ENCODE results near the gene RFC3. TPM values are rescaled to one million over a fixed set of nuclear protein-coding genes. Genes with fewer than 3 reads are reported as not detected.

The RFC3 gene
- total and polyA plus RNA-seq, 2 of the 13 experiments (the other 11 are each of a cell fraction or from before 2014, with no cell fraction given): 16.0 to 55.7 TPM

- no peak for TF ChIP-seq SKIL (CRISPR knock-in tag; IDR thresholded peaks at IDR 0.05; ENCODE audit: borderline replicate concordance)
- peak; percentile 91 for TF ChIP-seq PPARG (CRISPR knock-in tag; conservative IDR thresholded peaks at IDR 0.05)
- TF ChIP-seq FIP1L1 (IDR thresholded peaks at IDR 0.05; ENCODE audit: borderline replicate concordance, insufficient read depth, low read depth, low read length): no peak
- TF ChIP-seq POLR2A (IDR thresholded peaks at IDR 0.05; ENCODE audit: insufficient read depth in 1 of 2, low read depth in 2 of 2, low read length in 2 of 2): no peak
- TF ChIP-seq ZFY (CRISPR knock-in tag; IDR thresholded peaks at IDR 0.05): no peak
- no peak for TF ChIP-seq MLX (CRISPR knock-in tag; IDR thresholded peaks at IDR 0.05)
- no peak for TF ChIP-seq ZNF280B (CRISPR knock-in tag; IDR thresholded peaks at IDR 0.05; ENCODE audit: borderline replicate concordance)
- TF ChIP-seq TCF12 (IDR thresholded peaks at IDR 0.05): no peak
- no peak for TF ChIP-seq TCF12 (CRISPR knock-in tag; IDR thresholded peaks at IDR 0.05)
- no peak for TF ChIP-seq ZNF441 (CRISPR knock-in tag; IDR thresholded peaks at IDR 0.05; ENCODE audit: borderline replicate concordance)
- no peak for TF ChIP-seq ZNF337 (CRISPR knock-in tag; IDR thresholded peaks at IDR 0.05; ENCODE audit: borderline replicate concordance, low read depth)
- no peak for TF ChIP-seq ZNF878 (CRISPR knock-in tag; IDR thresholded peaks at IDR 0.05)
- no peak for TF ChIP-seq ZNF775 (CRISPR knock-in tag; IDR thresholded peaks at IDR 0.05; ENCODE audit: borderline replicate concordance)
- no peak for TF ChIP-seq ZNF343 (CRISPR knock-in tag; IDR thresholded peaks at IDR 0.05)
- TF ChIP-seq TGIF2 (CRISPR knock-in tag; IDR thresholded peaks at IDR 0.05): no peak
- TF ChIP-seq ZNF414 (CRISPR knock-in tag; IDR thresholded peaks at IDR 0.05): no peak
- no peak for TF ChIP-seq NKX3-1 (CRISPR knock-in tag; IDR thresholded peaks at IDR 0.05)
- TF ChIP-seq CENPBD1 (CRISPR knock-in tag; IDR thresholded peaks at IDR 0.05; ENCODE audit: borderline replicate concordance, low read depth): no peak
- no peak for TF ChIP-seq ZNF207 (IDR thresholded peaks at IDR 0.05; ENCODE audit: borderline replicate concordance)
- no peak for TF ChIP-seq ELF3 (CRISPR knock-in tag; IDR thresholded peaks at IDR 0.05)
- no peak for TF ChIP-seq ZSCAN31 (CRISPR knock-in tag; IDR thresholded peaks at IDR 0.05; ENCODE audit: low read depth)
- TF ChIP-seq ZNF589 (CRISPR knock-in tag; conservative IDR thresholded peaks at IDR 0.05): no peak
- peak; percentile 74; the same call in 1 of the 2 replicates for TF ChIP-seq RBAK (CRISPR knock-in tag; IDR thresholded peaks at IDR 0.05)
- TF ChIP-seq ZNF512 (CRISPR knock-in tag; IDR thresholded peaks at IDR 0.05): no peak
- TF ChIP-seq CBX5 (CRISPR knock-in tag; IDR thresholded peaks at IDR 0.05; ENCODE audit: borderline replicate concordance): no peak
- no peak for TF ChIP-seq ZNF713 (CRISPR knock-in tag; IDR thresholded peaks at IDR 0.05)
Measured at GRCh38 chr13:33872005-33872351, 54.0 kb downstream of the RFC3 start (continued).
